Stimulated activated CD4-positive, alpha-beta T cell treated with anti-CD3 and anti-CD28 coated beads, Interleukin-1b, Interleukin-23, amount 100 ng/mL, for 1 hour (primary cell): ENCODE results near the gene LMAN2.
"Not testable (repeated sequence)": the region's sequence is repeated elsewhere in the genome, so short reads cannot be mapped to it uniquely, and the experiment has no call there.

ENCODE experiments used
- DNase-seq, 2 donors: peaks; one replicate each; pipeline ENCODE4 v3.0.0-alpha.2; 2020; ENCODE audit warnings: low read depth in 2 of 2

The LMAN2 gene

DNA sequence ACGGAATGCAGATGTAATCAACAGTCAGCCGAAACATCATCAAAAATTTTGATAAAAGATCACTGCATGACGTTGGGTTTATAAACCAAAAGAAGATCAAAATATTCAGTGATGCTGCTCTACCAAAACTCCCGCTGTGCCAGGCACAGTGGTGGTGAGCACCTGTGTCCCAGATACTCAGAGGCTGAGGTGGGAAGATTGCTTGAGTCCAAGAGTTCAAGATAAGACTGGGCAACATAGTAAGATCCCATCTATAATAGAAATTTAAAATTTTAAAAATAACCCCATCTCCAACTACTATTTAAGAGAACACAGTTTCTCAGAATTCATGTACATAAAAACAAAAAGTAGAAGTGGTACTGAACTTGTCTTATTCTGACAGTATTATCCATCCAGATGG is 3.8 kb downstream of the LMAN2 start:
- no peak for DNase-seq

DNA sequence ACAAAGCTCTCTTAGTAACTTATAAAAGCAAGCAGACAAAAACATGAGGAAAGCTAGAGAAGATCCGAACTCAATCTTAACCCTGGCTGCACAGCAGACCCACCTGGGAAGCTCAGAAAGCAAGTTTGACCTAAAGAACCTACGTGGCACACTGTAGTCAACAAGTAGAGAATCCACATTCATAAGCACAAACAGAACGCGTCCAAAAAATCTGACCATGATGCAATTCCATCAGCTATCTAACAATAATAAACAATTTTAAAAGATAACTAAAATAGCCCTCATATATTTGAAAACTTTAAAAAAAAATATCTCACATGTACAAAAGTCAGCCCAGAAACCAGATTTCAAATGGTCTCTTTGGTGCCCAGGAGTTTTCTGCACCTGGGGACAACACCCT is 4.6 kb downstream of the LMAN2 start:
- no peak for DNase-seq

DNA sequence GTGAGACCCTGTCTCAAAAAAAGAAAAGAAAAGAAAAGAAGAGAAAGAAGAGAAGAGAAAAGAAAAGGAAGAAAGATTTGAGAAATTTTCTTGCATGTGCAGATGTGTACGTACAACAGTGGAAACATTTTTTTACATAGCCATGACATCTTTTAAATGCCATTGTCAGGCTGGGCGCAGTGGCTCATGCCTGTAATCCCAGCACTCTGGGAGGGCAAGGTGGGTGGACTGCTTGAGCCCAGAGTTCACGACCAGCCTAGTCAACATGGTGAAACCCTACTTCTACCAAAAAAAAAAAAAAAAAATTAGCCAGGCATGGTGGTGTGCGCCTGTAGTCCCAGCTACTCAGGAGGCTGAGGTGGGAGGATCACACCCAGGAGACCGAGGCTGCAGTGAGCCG is 6.6 kb downstream of the LMAN2 start:
- no peak for DNase-seq

DNA sequence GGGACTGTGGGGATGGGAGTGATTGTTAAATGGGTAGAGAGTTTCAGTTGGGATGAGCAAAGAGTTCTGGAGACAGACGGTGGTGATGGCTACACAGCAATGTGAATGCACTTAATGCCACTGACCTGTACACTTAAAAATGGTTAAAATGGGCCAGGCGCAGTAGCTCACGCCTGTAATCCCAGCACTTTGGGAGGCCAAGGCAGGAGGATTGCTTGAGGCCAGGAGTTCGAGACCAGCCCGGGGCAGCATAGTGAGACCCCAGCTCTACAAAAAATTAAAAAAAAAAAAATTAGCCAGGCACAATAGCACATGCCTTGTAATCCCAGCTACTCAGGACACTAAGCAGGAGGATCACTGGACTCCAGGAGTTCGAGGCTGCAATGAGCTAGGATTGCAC is 7.7 kb downstream of the LMAN2 start:
- no peak for DNase-seq

DNA sequence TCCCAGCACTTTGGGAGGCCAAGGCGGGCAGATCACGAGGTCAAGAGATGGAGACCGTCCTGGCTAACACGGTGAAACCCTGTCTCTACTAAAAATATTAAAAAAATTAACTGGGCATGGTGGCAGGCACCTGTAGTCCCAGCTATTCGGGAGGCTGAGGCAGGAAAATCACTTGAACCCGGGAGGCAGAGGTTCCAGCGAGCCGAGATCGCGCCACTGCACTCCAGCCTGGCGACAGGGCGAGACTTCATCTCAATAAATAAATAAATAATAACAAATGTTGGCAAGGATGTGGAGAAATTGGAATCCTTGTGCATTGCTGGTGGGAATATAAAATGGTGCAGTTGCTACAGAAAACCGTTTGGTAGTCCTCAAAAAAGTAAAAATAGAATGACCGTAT is 8.5 kb downstream of the LMAN2 start:
- not testable (repeated sequence) for DNase-seq

DNA sequence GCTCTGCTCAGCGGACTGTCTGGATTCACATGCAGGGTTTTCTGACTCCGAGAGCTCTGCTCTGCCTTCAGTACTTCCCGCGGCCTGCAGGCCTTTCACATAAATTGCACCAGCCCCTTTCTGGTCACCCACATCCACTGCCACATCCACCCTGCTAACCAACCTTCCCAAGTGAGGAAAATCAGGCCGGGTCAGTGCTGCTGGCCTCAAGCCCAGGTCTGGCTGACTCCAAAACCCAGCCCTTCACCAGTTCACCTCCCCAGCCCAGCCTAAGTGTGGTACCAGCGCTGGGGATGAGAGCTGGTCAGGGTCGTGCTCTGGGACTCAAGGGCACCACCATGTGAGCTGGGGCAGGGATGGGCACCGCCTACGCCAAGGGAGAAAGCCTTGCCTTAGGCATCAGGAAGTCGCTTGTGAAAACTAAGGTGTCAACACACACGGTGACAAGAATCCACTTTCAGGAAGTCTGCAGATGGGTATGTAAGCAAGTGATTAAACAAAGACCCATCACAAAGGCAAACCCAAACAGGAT is 12.3 kb downstream of the LMAN2 start:
- no peak for DNase-seq

DNA sequence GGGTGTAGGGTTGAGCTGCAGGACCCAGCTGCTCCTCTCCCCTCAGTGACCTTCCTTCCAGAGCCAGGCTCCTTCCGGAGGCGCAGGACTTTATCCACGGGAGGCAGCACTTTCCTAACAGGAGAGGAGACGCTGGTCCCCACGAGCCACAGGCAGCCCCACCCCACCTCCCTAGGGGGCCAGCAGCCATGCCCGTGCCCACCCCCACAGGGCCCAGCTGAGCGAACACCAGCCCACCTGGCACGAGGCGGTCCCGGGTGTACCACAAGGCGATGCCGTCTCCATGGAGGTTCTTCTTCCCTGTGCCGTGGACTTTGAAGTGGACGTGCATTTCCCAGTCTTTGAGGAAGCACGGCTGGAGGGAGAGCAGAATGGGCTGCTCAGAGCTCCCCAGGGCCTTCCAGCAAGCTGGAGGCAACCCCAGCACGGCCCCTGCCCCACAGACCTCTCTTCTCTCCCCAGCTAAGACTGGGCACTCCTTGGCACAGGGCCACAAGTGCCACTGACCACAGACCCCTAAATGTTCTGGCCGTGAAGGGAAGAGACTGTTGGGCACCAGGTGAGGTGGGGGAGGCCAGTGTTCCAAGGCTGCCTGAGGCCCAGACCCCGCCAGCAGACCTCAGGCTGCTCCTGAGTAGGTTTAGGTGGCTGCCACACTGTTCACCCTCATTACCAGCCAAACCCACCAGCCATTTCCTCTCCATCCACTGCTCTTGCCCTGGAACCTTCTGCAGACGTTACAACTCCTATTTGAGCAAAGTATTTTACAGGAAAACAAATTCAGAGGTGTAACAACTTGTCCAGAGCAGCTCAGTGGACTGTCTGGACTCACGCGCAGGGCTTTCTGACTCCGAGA is 13.0 kb downstream of the LMAN2 start:
- no peak for DNase-seq

DNA sequence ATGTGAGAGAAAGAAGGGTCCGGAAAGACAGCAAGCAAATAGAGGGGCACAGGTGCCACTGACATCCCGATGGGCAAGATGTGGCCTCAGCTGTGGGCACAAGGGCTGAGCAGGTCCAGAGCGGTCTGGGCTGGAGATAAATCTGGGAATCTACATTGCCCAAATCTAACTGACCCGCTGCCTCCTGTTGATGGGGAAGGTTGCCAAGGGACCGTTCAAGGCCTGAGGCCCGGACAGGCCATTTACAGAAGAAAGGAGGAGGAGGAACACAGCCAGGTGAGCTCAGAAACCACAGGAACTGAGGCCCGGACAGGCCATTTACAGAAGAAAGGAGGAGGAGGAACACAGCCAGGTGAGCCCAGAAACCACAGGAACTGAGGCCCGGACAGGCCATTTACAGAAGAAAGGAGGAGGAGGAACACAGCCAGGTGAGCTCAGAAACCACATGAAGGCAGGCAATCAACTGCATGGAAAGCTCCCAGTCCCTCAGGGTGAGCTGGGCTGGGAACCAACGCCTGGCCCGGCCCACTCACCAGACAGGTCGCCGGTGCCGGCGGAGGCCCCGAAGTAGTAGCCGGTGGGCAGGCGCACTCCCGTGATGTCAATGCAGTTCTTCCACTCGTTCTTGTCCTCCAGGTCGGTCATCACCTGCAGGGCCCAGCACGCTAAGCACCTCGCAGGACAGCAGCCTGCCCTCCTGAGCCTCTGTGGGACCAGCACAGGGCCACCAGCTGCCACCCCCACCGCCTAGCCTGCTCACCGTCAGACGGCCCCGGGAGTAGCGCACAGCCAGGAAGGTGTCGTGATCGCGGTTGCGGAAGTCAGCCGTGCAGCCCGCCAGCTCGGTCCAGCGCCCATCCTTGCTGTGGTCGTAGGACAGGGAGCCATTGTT is 14.6 kb downstream of the LMAN2 start:
- no peak for DNase-seq

DNA sequence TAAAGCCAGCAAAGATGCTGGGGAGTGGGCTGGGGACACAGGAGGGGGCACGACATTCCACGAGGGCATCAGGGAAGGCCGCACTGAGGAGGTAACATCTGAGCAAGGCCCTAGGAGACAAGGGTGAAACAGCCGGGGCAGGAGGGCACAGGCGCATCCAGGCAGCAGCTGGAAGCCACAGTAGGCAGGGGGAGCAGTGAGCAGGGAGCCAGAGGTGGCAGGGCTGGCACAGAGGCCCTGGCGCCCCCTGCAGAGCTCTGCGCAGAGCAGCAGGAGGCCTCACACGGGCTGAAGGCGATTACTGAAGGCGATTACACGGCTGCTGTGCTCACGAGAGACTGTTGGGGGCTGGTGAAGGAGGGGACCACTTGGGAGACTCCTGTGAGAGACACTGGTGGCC is 15.4 kb downstream of the LMAN2 start:
- DNase-seq = no peak

DNA sequence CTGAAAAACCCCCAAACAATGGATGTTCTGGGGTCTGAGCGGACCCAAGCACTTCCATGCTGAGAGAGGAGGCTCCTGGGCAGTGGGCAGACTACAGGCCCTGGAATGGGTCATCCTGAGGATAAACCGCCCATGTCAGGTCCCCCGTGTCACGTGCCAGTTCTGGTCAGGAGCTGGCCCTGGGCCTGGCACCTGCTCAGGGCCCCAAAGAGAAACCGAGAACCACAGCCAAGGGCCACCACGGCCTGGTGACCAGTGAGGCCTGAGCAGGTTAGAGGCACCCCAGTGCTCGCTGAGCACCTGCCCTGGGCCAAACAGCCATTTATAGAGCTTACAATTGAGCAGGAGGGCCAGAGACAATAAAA is 15.8 kb downstream of the LMAN2 start:
- DNase-seq = no peak

DNA sequence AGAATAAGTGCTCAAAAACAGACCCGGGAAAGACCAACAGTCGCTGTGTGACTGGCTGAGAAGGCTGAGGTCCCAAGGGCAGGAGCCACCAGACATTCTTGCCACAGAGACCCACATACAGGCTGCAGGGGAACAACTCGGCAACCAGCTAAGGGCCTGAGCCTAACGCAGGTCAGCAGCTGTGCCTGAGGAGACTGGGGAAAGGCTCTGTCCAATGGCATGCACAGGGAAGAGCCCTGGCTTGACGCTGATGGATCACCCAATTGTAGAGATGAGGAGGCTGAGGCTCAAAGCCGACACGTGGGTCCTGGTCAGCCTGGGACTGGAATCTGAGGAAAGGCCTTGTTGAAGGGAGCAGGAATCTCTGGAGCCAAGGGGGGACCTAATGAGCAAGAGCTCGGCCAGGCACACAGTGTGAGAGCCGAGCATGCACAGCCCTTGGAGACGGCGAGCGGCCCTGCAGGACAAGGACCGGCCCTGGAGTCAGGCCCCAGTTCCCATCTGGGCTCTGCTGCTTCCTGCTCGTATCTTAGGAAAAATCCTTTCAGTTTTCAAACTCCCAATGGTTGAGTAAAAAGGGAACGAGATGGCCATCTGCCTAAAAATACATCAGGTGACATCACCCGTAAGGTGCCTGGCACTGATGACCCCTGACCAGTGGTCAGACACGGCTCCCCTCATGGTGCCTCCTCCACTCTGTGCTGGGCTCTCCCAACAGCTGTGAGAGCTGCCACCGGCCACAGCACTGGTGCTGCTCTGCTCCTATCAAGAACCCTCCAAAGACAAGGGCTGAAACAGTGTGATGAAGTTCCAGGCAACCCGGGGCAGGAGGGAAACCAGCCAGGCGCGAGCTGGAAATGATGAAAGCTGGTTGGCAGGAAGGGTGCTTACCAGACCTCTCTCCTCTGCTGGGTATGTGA is 16.4 kb downstream of the LMAN2 start:
- DNase-seq = no peak

DNA sequence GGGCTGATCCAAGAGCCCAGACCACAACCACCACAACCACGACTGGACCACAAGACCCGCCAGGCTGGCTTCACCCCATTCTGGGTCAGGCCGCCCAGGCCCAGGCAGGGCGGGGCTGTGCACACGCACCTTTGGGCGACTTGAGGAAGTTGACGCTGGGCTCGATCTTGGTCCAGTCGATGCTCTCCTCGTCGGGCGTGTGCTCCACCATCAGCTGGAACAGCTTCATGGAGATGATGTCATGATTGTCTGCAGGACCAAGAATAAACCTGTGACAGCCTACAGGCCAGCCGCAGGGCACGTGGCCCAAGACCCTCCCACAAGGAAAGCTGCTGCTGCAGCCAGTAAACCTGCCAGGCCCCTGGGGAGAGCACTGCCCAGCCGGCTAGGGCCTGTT is 17.3 kb downstream of the LMAN2 start:
- no peak for DNase-seq

DNA sequence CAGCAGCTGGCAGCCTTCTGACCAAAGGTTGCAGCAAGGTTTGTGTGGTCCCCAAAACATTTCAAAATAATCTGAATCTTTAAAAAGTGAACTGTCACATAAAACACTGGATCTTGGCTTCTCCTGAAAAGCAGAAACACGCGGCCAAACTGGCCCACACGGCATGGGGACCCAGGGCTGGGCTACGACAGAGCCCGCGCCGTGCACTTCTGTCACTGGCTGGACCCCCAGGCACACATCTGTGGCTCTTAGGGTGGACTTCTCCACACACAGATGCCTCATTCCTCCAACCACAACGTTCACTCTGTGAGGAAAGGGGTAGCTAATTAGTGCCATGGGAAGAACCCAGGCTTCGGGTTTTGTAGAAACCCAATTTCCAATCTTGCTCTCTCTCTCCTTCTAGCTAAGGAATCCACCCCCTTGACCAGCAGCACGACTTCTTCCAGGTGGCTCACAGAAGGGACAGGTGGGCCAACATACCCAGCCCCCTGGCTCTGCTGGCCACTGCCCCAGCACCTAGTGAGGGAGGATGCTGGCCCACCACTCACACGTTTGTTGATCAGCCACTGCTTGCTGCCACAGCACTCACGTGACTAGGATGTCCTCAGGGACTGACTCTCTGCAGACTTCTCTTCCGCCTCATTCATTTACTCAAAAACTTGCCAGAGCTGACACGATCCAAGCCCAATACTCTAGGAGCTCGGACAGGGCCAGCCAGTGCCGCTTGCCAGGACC is 17.9 kb downstream of the LMAN2 start:
- no peak for DNase-seq

DNA sequence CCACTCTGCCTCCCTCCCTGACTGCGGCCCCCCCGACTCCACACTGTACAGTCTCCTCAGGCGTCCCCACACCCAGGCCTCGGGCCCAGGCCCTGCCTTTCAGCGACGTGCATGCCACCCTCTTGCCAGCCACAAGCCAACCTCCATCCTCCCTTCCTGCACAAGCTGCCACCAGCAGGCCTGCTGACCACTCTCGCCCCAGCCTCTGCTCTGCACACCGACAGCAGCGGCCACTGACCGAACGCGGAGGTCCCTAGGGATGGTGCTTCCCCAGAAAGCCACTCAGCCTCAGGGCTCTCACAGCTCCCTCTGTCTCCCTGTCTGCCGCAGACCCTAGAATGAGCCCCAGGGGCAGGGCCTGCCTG is 18.6 kb downstream of the LMAN2 start:
- DNase-seq = no peak

DNA sequence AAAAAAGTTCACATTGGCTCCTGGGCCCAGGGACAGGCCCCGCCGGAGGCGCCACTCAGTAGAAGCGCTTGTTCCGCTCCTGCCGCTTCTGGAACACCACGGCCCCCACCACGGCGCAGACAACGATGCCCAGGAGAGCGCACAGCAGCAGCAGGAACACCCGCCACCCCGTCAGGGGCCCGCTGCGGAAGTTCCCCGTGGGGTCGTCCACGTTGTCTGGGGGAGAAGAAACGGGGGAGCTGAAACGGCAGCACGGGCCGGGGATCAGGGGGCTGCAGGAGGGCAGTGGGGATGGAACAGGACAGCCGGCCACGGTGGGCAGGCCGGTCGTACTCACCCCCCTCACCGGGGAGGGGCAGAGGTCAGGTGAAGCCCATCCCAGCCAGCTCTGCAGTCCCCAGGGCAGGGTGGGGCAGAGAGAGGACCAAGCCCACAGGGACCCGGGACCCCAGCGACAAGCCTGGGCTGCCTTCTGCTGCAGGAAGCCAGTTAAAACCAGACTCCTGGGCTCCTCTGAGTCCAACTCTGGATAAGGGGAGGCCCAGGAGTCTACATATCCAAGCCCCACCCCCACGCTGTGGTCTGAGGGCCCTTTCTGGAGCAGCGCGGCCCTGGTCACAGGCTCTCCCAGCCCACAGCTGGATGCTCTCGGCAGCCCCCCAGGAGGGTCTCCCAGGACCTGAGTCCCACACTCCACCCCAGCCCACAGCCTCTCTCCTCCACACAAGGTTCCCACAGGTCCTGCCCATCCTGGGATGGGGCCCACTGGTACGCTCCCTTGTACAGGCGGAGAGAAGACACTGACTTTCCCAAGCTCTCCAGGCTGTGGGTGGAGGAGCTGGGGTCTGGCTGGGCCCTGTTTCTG is 19.2 kb downstream of the LMAN2 start:
- DNase-seq = no peak

DNA sequence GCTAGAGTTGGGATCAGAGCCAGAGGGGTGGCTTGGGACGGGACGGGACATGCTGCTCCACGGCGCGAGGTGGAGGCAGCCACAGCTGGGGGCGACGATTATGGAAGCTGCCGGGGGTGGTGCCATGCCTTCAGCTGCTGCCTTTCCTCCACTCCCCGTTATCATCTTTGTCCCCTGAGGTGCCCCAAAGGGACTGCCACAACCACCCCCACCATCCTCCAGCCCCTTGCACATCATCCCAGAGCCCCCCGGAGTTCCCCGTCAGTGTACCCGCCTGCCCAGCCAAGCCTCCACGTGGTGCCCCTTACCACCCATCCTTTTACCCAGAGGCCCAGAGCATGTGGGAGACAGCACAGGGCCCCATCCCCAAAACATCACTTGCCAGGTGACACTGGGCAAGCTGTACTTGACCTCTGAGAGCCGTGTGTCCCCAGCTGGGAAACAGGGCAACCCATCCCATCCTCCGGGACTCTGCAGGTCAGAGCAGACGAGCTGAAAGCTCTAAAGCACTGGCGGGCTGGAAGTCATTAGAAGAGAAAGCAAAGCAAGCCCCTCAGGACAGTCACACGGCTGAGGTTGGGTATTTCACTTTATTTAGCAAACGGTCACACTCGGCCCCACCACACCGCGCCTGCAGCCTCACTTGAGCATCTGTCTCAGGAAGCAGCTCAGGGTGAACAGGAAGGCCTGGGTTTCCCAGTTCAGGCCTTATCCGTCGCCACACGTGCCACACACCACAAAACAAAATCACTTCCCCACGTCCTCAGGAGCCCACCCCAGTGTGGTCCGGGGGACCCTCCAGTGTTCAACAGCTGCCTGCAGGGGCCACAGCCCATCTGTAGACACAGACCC is 20.3 kb downstream of the LMAN2 start:
- no peak for DNase-seq

DNA sequence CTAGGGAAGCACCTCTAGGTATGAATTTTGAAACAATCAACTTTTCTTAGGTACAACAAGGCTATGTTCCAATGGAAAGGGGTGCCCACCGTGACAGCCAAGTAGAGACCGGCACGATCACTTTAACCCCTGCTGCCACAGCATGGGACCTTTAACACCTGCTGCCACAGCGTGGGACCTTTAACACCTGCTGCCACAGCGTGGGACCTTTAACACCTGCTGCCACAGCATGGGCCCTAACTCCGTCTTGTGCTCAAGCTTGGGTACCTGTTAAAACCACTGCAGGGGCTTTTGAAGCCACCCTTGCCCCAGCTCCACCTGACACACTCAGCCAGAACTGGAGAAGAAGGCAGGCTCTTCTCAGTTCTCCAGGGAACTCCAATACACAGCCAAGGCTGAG is 21.6 kb downstream of the LMAN2 start:
- no peak for DNase-seq

DNA sequence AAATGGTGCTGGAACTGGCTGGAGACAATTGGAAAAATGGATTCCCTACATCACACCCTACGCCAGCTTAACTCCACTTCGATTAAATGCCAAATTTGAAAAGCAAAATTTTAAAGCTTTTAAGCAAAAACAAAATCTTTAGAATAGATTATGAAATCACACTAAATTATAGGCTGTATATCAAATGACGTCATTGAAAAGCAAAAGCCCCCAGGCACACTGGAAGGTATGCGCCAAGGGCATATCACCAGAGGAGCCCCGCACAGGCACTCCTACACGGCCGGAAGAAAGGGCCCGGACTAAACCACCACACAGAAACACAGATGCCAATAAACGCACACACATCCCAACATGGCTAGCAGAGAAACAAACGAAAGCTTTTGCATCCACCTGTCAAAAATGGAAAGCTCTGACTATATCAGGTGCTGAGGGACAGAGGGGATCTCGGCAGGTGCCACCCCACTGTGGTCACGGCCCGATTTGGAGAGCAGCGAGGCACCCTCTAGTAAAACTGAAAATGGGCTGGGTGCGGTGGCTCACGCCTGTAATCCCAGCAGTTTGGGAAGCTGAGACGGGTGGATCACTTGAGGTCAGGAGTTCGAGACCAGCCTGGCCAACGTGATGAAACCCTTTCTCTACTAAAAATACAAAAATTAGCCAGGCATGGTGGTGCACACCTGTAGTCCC is 22.8 kb downstream of the LMAN2 start:
- DNase-seq = no peak
